Measurements from ENCODE around the gene KMT2B.
"Not testable (repeated sequence)": the region's sequence is repeated elsewhere in the genome, so short reads cannot be mapped to it uniquely, and the experiment has no call there.

The KMT2B gene

DNA sequence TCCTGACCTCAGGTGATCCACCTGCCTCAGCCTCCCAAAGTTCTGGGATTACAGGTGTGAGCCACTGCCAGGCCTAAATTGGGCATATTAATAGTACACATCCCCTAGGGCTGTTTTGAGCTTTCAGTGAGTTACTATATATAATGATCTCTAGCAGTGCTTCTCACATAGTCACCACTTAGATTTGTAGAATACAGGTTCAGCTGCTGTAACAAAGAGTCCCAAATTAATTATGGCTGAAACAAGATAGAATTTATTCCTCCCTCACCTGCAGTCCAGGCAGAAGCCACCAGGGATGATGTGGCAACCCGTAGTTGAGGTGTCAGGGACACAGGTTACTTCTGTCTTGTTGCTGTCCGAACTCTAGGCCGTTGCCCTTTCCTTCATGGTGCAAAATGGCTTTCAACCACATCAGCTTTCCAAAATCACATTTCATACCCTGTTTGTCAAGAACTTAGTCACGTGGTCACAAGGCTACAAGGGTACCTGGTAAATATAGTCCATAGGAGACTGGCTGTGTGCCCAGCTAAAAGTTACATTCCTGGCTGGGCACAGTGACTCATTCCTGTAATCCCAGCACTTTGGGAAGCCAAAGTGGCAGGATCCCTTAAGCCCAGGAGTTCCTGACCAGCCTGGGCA lies 43.0 kb downstream of the KMT2B start:
- DNase-seq = no peak

- DNase-seq = no peak
Observed at GRCh38 chr19:35764432-35765315, 46.9 kb downstream of the KMT2B start.

GRCh38 chr19:35766571-35767104 lies 48.8 kb downstream of the KMT2B start:
- DNase-seq = no peak

DNA sequence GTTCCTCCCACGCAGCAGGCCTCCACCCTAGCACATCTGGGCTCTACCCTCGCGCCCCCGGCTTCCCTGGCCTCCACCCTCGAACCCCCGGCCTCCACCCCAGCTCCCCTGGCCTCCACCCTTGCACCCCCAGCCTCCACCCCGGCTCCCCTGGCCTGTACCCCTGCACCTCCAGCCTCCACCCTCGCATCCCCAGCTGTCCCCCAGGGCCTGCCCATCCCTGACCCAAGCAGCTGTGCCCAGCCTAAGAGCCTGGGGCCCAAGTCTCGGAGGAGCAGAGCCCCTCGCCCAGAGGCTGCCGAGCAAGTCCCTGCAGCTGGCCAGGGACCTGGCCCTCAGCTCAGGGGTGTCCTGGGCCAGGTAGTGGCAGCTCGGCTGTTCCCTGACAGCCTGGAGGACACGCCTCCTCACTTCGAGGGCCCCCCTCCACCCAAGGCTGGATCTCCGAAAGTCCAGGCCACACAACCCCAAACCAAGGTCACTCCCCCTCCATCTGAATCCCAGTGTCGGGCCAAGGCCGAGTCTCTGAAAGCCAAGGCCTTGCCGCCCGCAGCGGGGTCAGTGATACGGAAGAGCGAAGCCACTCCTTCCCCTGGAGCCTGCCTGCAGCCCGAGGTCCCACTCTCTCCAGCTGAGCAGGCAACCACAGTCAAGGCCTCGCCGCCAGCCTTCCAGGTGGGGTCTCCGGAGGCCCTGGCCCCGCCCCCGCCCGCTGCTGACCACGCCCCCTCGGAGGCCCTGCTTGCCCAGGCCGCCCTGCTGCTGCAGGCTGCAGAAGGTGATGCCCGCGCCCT lies 49.7 kb downstream of the KMT2B start:
- no peak for DNase-seq

GRCh38 chr19:35768082-35768421 lies 50.2 kb downstream of the KMT2B start:
- no peak for DNase-seq

DNA sequence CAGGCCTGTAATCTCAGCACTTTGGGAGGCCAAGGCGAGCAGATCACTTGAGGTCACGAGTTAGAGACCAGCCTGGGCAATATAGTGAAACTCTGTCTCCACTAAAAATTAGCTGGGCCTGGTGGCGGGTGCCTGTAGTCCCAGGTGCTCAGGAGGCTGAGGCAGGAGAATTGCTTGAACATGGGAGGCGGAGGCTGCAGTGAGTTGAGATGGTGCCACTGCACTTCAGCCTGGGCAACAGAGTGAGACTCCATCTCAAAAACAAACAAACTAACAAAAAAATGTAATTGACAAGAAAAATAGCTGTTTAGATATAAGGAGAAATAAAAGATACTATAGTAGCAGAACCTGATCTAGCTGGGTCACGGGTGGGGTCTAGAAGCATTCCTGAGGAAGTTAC lies 54.6 kb downstream of the KMT2B start:
- DNase-seq = not testable (repeated sequence)

DNA sequence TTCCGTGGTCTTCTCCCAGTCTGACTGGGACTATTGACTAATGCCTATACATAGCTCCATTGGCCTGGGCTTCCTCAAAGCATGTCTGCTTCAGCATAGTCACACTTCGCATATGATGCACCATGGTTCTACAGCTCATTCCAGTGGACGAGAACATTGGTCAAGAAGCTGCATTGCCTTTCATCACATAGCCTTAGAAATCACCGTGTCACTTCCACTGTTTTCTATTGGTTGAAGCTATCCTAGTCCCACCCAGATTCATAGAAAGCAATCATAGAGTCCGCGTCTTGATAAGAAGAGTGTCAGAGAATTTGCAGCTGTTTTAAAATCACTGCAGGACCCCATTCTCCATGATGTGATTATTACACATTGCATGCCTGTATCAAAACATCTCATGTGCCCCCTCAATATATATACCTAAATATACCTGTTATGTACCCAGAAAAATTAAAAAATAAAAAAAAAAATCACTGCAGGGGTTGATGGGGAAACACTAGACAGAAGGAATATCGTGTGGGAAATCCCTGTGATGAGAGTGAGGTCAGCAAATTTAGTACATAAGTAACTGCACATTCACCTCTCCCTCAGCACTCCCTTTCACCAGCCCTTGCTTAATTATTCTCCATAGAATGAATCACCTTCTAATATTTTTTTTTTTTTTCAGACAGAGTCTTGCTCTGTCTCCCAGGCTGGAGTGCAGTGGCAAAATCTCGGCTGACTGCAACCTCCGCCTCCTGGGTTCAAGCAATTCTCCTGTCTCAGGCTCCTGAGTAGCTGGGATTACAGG lies 55.4 kb downstream of the KMT2B start:
- no peak for DNase-seq

DNA sequence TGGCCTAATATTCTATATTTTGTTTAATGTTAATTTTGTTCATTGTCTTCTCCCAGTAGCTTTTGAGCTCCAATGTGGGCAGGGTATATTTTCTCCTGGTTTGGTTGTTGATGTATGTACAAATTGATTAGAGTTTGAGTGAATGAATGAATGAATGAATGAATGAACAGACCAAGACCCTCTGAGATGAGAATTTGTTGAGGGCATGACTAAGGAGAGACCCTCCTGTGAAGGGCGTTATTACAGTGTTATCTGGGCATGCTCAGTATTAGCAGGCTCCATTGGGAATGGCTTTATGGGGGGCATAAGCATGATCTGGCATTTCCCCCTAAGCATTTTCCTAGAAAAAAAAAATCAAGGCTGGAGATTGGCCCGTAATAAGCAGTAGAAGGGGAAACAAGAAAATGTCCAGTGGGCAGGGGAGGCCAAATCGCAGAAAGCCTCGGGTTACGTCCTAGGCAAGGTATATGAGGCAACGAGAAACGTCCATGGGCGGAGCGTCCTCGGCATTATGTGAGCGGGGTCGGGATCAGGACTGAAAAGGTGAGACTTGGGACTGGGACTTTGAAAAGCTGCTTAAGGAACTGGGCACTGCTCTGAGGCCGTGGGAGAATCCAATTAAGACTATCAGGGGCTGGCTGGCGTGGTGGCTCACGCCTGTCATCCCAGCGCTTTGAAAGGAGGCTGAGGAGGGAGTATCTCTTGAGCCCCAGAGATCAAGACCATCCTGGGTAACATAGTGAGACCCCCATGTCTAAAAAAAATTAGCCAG lies 56.7 kb downstream of the KMT2B start:
- no peak for DNase-seq

- no peak for DNase-seq
Observed at GRCh38 chr19:35775046-35775297, 57.2 kb downstream of the KMT2B start.

- peak; percentile 92 for DNase-seq
Observed at GRCh38 chr19:35775298-35776101, 57.7 kb downstream of the KMT2B start, which contains the start of gene ARHGAP33. Gene ARHGAP33, plus strand, starts transcription at chr19:35775564. Its CDS starts 95 bp downstream, at chr19:35775659.

DNA sequence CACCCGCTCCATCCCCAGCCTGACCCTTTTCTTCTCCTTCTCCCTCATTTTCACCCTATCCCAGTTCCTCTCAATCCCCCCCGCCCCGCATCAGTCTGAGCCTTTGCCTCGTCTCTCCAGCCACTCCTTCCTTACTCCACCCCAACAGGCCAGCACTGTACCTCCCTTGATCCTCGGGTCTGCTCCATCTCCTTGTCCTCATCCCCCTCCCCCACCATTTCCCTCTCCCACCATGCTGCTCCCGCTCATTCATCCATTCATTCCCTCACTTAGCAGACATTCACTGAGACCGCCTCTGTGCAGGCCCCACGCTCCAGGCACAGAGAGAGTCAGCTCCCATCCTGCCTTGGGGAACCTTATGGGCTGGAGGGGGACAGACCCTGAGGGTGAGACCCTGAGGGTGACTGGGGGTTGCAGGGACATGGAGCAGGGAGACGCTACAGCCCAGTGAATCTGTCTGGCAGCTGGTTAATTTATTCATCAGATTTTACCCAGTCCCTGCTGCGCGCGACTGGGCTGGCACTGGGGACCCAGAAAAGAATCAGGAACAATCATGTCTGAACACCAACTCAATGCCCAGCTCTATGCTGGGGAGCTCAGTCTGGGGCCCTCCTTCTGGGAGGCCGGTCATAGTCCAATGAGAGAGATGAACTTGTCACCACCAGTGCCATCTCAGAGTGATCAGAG lies 58.4 kb downstream of the KMT2B start:
- DNase-seq = no peak

GRCh38 chr19:35777086-35777841 lies 59.5 kb downstream of the KMT2B start:
- no peak for DNase-seq

DNA sequence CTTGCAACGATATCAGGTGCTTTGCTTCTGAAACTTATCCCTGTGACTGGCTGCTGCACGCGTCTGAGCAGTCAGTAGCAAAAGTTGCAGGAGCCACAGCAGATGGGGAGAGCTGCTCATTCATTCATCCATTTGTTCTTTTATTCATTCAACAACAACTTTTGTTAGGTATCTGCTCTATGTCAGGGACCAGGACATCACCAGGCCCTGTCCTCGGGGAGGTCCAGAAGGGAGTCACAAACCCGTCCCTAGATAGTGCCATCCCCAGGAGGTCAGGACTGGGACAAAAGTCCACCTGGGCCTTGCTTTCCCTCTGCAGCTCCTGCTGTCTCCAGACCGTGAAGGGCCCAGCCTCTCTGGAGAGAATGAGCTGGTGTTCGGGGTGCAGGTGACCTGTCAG lies 60.2 kb downstream of the KMT2B start:
- no peak for DNase-seq

- DNase-seq = no peak
Observed at GRCh38 chr19:35779033-35779432, 61.2 kb downstream of the KMT2B start.

GRCh38 chr19:35780058-35780457 lies 62.3 kb downstream of the KMT2B start:
- DNase-seq = no peak

GRCh38 chr19:35780717-35781116 lies 62.9 kb downstream of the KMT2B start:
- DNase-seq = no peak

DNA sequence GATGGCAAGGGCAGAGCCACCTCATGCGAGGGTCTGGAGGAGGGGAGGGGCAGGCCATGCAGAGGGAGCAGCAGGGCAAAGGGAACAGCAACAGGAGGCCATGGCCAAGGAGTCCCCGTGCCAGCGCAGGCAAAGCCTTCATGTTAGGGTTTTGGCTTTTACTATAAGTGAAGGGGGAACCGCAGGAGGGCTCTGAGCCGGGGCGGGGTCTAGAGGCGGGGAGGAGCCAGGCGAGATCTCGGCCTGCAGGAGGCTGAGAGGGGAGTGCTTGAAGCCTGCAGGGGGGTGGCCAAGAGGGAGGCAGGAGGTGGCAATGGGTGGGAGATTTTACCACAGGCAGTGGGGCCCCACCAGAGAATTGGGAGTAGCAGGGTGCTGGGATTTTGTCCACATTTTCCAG lies 63.8 kb downstream of the KMT2B start:
- DNase-seq = no peak

GRCh38 chr19:35782589-35782988 lies 64.8 kb downstream of the KMT2B start:
- DNase-seq = no peak
